Activated naive CD4-positive, alpha-beta T cell treated with Interleukin-2 at 50 U/mL for 16 hours (primary cell): ENCODE measurements around the gene DCAF11.
A peak's percentile ranks its signal among the peaks of the same experiment; 100 is the strongest.

Experiments
- DNase-seq: peaks from one replicate; pipeline ENCODE4 v3.0.0-alpha.2; 2020

The DCAF11 gene

GRCh38 chr14:24143511-24143910 is 28.9 kb downstream of the DCAF11 start:
- DNase-seq: no peak

GRCh38 chr14:24144451-24144850 is 29.9 kb downstream of the DCAF11 start:
- DNase-seq: no peak

- DNase-seq: no peak
These were observed 30.6 kb downstream of the DCAF11 start for GRCh38 chr14:24145219-24145618.

- no peak for DNase-seq
These were observed 31.3 kb downstream of the DCAF11 start for GRCh38 chr14:24145690-24146452.

GRCh38 chr14:24146453-24146977 is 31.9 kb downstream of the DCAF11 start, which contains the start of gene PSME2:
TSS of gene PSME2 (minus strand) at chr14:24146610. CDS start at chr14:24146581, 29 bp downstream.
- DNase-seq: peak; percentile 88

- DNase-seq: peak; percentile 99
These were observed 32.6 kb downstream of the DCAF11 start, which contains the start of gene RNF31 for GRCh38 chr14:24146978-24147760. TSS of gene RNF31 (plus strand) at chr14:24147498. CDS start at chr14:24147699, 201 bp downstream.

GRCh38 chr14:24147761-24148428 is 33.3 kb downstream of the DCAF11 start:
- no peak for DNase-seq

- DNase-seq: no peak
These were observed 34.9 kb downstream of the DCAF11 start for GRCh38 chr14:24149302-24149969.

GRCh38 chr14:24150061-24150460 is 35.5 kb downstream of the DCAF11 start:
- no peak for DNase-seq

GRCh38 chr14:24150567-24150966 is 36.0 kb downstream of the DCAF11 start:
- no peak for DNase-seq

- DNase-seq: no peak
These were observed 36.4 kb downstream of the DCAF11 start for GRCh38 chr14:24150993-24151392.

- no peak for DNase-seq
These were observed 37.0 kb downstream of the DCAF11 start for GRCh38 chr14:24151404-24152080.

GRCh38 chr14:24155100-24155499 is 40.5 kb downstream of the DCAF11 start:
- DNase-seq: no peak

- no peak for DNase-seq
These were observed 42.3 kb downstream of the DCAF11 start for GRCh38 chr14:24156840-24157239.

- DNase-seq: no peak
These were observed 42.8 kb downstream of the DCAF11 start for GRCh38 chr14:24157331-24157730.

- no peak for DNase-seq
These were observed 45.4 kb downstream of the DCAF11 start for GRCh38 chr14:24159777-24160498.

GRCh38 chr14:24160499-24160849 is 45.9 kb downstream of the DCAF11 start:
- DNase-seq: no peak

- DNase-seq: peak; percentile 98
These were observed 46.5 kb downstream of the DCAF11 start, which contains the start of gene IRF9 for GRCh38 chr14:24160850-24161804. TSS of gene IRF9 (plus strand) at chr14:24161265. CDS start at chr14:24162145, 880 bp downstream.

GRCh38 chr14:24162093-24162492 is 47.5 kb downstream of the DCAF11 start:
- DNase-seq: peak; percentile 40

GRCh38 chr14:24164518-24164991 is 50.0 kb downstream of the DCAF11 start:
- DNase-seq: no peak
